Measurements from ENCODE around the gene TLR2. TPM values are rescaled to one million over a fixed set of nuclear protein-coding genes. Genes with fewer than 3 reads are reported as not detected.

The TLR2 gene
- total RNA-seq, 4 donors from 2014 or later = 4.3 to 30.0 (median 13.7) TPM

DNA sequence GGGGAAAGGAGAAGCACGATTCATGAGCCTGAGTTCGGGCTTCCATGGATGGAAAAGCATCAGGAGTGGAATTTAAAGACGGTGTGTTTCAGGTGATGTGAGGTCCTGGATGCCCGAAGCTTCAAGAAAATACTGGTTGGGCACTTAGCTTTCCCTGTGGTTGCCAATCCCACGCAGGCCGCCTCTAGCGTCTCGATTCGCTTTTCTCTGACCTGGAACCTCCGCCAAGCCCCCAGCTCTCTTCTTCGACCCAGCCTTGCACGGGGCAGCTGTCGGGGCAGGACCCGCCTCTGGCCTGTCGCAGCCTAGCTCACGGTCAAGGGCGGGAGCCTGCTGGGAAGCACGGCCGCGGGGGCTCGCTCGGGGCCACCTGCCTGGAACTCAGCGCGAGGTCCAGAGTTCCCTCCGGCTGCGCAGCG lies 308 bp upstream of the TLR2 start:
- Histone ChIP-seq H3K9me3 (peaks cover 0 to 7% (median 0%) of the 10 kb centered on the region in 3 donors), H3K4me3 (peak overlapping the region; percentile 61 to 68), H3K36me3 (peaks cover 0 to 9% of the 10 kb centered on the region in 2 donors), H3K4me1 (peaks cover 0 to 17% (median 0%) of the 10 kb centered on the region in 3 donors), H3K27me3 (peaks cover 14% of the 10 kb centered on the region), H3K27ac (peak overlapping the region in 2 of 4 donors; percentile 57 to 73)
- TF ChIP-seq POLR2A (IDR thresholded peaks at IDR 0.05) = no peak
- TF ChIP-seq EP300 (IDR thresholded peaks at IDR 0.05) = no peak
- no peak for TF ChIP-seq POLR2AphosphoS5 (IDR thresholded peaks at IDR 0.05)
- TF ChIP-seq, protein P1, sequence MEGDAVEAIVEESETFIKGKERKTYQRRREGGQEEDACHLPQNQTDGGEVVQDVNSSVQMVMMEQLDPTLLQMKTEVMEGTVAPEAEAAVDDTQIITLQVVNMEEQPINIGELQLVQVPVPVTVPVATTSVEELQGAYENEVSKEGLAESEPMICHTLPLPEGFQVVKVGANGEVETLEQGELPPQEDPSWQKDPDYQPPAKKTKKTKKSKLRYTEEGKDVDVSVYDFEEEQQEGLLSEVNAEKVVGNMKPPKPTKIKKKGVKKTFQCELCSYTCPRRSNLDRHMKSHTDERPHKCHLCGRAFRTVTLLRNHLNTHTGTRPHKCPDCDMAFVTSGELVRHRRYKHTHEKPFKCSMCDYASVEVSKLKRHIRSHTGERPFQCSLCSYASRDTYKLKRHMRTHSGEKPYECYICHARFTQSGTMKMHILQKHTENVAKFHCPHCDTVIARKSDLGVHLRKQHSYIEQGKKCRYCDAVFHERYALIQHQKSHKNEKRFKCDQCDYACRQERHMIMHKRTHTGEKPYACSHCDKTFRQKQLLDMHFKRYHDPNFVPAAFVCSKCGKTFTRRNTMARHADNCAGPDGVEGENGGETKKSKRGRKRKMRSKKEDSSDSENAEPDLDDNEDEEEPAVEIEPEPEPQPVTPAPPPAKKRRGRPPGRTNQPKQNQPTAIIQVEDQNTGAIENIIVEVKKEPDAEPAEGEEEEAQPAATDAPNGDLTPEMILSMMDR (IDR thresholded peaks at IDR 0.05) = no peak
- 16 to 24% methylated on average over 8 to 10 of the region's 27 CpGs for WGBS, 2 donors (ENCODE audit: low coverage in 1 of 2)
- ATAC-seq = no peak

DNA sequence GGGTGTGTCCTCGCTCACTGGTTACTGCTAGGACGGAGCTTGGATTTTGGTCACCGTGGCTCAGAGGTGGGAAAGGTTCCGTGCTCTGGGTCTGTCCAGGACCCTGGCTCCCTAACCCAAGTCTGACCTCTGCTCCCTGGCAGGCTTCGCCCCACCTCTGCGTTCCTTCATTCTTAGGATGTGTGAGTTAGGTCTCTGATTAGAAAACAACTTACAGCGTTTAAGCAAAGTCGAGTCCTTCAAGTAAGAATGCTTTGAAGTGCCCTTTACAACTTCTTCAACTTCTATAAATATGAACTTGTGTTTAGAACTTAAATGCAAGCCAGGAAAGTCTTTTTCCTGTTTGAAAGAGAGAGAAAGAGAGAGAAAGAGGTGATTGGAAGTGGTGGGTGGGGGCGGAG lies 891 bp downstream of the TLR2 start:
- Histone ChIP-seq H3K9me3 (peaks cover 0 to 12% (median 0%) of the 10 kb centered on the region in 3 donors), H3K27me3 (peaks cover 14% of the 10 kb centered on the region), H3K4me3 (peak overlapping the region; percentile 61 to 68), H3K4me1 (peaks cover 0 to 17% (median 0%) of the 10 kb centered on the region in 3 donors), H3K27ac (peak overlapping the region in 2 of 4 donors; percentile 57 to 73), H3K36me3 (peaks cover 0 to 12% of the 10 kb centered on the region in 2 donors)
- TF ChIP-seq POLR2A (IDR thresholded peaks at IDR 0.05) (no peak), POLR2AphosphoS5 (IDR thresholded peaks at IDR 0.05) (no peak), EP300 (IDR thresholded peaks at IDR 0.05) (no peak)
- TF ChIP-seq, protein P1 (IDR thresholded peaks at IDR 0.05) = no peak
- 26 to 29% methylated on average over 5 of the region's 9 CpGs for WGBS, 2 donors (ENCODE audit: low coverage in 1 of 2)
- no peak for ATAC-seq

DNA sequence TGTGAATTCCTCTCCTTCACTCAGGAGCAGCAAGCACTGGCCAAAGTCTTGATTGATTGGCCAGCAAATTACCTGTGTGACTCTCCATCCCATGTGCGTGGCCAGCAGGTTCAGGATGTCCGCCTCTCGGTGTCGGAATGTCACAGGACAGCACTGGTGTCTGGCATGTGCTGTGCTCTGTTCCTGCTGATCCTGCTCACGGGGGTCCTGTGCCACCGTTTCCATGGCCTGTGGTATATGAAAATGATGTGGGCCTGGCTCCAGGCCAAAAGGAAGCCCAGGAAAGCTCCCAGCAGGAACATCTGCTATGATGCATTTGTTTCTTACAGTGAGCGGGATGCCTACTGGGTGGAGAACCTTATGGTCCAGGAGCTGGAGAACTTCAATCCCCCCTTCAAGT lies 20.4 kb downstream of the TLR2 start:
- Histone ChIP-seq H3K4me1 (no peaks in the 10 kb centered on the region), H3K27me3 (no peaks in the 10 kb centered on the region), H3K27ac (no peak overlapping the region), H3K9me3 (no peaks in the 10 kb centered on the region), H3K4me3 (no peak overlapping the region), H3K36me3 (no peaks in the 10 kb centered on the region)
- TF ChIP-seq POLR2AphosphoS5 (IDR thresholded peaks at IDR 0.05) (no peak), POLR2A (IDR thresholded peaks at IDR 0.05) (no peak), EP300 (IDR thresholded peaks at IDR 0.05) (no peak)
- TF ChIP-seq, protein P1 (IDR thresholded peaks at IDR 0.05) = no peak
- ATAC-seq = no peak
- no CpG with 5 or more reads among the region's 7 CpGs for WGBS, 2 donors (ENCODE audit: low coverage in 1 of 2)

DNA sequence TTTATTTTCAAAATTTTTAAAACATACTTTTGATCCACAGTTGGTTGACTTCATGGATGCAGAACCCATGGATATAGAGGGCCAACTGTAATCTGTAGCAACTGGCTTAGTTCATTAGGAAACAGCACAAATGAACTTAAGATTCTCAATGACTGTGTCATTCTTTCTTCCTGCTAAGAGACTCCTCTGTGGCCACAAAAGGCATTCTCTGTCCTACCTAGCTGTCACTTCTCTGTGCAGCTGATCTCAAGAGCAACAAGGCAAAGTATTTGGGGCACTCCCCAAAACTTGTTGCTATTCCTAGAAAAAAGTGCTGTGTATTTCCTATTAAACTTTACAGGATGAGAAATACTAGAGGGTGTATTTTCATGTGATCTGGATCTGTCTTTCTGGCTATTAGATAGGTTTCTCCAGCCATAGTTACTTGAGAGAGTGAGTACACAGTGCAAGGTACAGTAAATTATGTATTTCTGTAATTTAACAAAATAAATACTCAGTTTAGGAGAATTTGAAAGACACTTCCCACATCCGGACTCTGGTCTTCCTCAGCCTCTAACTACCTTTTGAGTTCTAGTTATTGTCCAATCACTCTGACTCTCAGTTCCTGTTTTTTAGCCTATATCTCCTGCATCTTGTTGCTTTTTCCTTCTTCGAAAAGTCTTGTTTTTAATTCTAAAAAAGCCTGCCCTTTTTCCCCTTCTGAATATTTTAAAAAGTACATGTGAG lies 21.8 kb downstream of the TLR2 start:
- Histone ChIP-seq H3K9me3 (no peaks in the 10 kb centered on the region), H3K36me3 (no peaks in the 10 kb centered on the region), H3K4me3 (no peak overlapping the region), H3K27me3 (no peaks in the 10 kb centered on the region), H3K4me1 (no peaks in the 10 kb centered on the region), H3K27ac (no peak overlapping the region)
- 79 to 100% methylated on average over 2 of the region's 2 CpGs for WGBS, 2 donors (ENCODE audit: low coverage in 1 of 2)
- ATAC-seq = no peak
- TF ChIP-seq POLR2A (IDR thresholded peaks at IDR 0.05) (no peak), POLR2AphosphoS5 (IDR thresholded peaks at IDR 0.05) (no peak), EP300 (IDR thresholded peaks at IDR 0.05) (no peak)
- TF ChIP-seq, protein P1 (IDR thresholded peaks at IDR 0.05) = no peak

DNA sequence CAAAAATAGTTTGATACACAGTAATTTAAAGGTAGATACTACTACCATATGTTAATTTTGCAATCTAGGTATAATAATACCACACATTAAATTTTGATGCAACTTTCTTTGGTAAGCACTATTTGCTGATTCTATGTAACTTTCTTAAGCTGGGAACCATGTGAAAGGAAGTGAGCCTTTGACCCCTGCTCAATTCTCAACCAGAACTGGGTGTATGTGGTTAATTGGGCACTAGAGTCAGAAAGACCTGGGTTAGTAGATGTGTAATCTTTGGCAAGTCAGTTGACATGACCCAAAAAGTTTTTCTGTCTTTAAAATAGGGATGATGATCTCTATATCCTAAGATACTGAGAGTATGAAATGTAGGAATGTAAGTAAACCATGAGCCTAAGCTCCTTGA lies 22.4 kb downstream of the TLR2 start:
- Histone ChIP-seq H3K9me3 (no peaks in the 10 kb centered on the region), H3K27ac (no peak overlapping the region), H3K27me3 (no peaks in the 10 kb centered on the region), H3K4me3 (no peak overlapping the region), H3K36me3 (no peaks in the 10 kb centered on the region), H3K4me1 (no peaks in the 10 kb centered on the region)
- ATAC-seq = no peak
- TF ChIP-seq EP300 (IDR thresholded peaks at IDR 0.05) (no peak), POLR2AphosphoS5 (IDR thresholded peaks at IDR 0.05) (no peak), POLR2A (IDR thresholded peaks at IDR 0.05) (no peak)
- TF ChIP-seq, protein P1 (IDR thresholded peaks at IDR 0.05) = no peak

Measured in gastroesophageal sphincter (tissue), 4 donors.